CMK (cell line): ENCODE results near the gene TMEM121.
"Not testable (repeated sequence)": the region's sequence is repeated elsewhere in the genome, so short reads cannot be mapped to it uniquely, and the experiment has no call there.

Experiments used
- DNase-seq: peaks from one replicate; pipeline ENCODE4 v3.0.0-alpha.2; 2010; ENCODE audit warnings: low read depth

TMEM121 gene

DNA sequence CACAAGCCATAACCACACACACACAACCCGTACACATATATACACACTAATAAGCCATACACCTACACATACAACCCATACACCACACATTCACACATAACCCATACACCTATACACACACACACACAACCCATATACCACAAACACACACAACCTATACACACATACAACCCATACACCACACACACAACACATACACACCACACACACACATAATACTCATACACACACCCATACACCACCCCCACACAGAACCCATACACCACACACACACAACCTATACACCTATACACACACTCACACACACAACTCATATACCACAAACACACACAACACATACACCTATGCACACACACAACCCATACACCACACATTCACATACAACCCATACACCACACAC lies 44.1 kb downstream of the TMEM121 start:
- no peak for DNase-seq

DNA sequence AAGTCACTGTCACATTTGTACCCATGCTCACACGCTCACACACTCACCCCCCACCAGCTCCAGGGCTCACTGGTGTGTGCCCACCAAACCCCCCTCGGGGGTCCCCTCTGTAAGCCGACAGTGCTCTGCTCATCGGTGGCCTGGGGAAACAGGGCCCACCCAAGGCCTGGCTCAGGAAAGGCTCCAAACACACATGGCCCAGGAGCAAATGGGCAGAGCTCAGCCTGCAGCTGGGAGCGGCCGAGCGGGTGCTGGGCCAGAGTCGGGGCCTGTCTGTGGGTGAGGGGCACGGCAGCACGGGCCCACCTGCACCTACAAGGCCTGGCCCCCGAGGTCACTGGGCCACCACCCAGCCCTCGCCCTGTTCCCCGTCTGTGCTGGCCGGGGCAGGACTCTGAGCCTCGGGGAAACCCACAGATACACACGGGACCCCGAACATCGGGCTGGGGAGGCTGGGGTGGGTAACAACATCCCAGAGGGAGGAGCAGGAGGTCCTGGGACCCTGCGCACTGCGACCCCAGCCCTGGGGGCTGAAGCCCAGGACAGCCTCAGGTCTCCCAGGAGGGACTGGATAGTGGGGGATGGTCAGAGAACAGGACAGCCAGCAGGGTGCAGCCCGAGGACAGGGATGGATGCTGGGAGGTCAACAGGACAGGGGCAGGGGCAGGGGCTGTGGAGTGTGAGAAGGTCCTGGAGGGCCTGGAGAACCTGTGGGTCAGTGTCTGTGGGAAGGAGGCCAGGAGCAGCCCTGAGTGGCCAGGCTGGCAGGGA lies 45.0 kb downstream of the TMEM121 start:
- not testable (repeated sequence) for DNase-seq

DNA sequence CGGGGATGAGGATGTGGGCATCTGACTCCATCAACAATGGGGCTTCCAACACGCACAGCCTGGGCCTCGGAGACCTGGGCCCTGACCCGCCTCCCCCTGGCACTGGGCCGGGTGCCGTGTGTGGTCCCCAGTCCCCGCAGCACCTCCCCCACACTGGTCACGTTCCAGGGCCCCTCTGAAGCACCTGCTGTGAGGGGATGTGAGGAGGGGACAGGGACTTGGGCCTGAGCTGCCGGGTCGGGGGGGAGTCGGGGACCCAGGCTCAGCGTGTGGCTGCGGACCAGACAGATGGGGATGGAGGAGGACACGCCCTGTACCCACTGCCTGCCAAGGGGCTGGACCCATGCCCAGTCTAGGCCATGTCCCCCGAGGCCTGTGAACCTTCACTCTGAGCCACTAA lies 45.7 kb downstream of the TMEM121 start:
- not testable (repeated sequence) for DNase-seq

DNA sequence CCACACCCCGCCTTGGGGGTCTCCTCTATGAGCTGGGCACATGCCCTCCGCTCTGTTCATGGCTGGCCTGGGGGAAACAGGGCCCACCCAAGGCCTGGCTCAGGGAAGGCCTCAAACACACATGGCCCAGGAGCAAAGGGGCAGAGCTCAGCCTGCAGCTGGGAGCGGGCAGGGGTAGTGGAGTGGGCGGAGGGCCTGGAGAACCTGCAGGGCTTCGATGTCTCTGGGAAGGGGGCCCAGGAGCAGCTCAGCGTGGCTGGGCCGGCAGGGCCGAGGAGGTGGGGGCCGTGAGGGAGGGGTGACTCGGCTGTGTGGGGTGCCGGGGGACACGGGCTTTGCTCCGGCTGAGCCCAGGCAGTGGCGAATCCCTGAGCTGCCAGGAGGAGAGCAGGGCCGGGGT lies 47.5 kb downstream of the TMEM121 start:
- DNase-seq, result not testable (repeated sequence)

DNA sequence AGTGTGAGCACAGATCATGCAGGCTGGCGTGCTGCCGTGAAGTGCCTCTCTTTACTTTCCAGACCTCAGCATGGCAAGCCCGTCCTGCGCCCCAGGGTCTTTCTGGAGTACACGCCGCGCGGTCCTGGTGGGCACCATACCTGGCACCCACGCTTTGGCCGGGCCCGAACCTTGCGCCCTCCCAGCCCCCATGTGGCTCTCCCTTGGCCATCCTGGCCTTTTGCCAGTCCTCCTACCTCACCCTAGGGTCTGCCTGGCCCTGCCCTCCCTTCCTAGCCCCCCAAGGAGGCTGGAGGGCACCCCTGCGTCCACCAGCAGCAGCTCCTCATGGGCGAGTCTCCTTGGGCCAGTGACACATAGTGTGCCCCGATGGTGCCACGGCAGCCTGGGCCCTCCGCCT lies 48.0 kb downstream of the TMEM121 start:
- DNase-seq, result not testable (repeated sequence)

DNA sequence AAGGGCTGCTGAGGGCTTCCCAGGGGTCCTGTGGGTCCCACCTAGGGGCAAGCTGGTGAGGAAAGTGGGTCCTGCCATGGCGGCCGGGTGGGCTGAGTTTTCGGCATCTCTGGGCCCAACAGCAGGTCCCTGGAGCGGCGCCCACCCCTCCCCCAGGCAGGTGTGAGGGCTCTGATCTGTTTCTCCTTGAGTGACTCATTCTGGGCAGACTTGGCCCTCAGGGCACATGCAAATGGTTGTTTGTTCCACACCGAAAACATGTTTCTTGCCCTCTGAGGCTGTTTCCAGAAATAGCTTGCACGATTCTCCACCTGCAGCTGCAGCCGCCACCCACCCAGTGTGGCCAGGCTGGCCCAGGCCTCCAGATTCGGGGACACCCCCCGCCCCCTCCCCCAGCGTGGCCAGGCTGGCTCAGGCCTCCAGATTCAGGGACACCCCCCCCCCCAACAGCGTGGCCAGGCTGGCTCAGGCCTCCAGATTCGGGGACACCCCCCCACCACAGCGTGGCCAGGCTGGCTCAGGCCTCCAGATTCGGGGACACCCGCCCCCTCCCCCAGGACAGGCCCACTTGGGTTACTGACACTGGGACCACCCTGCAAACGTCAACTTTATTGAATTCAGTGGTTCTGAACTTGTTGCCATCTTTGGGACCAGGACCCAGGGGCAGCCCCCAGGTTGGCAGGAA lies 48.8 kb downstream of the TMEM121 start:
- not testable (repeated sequence) for DNase-seq

DNA sequence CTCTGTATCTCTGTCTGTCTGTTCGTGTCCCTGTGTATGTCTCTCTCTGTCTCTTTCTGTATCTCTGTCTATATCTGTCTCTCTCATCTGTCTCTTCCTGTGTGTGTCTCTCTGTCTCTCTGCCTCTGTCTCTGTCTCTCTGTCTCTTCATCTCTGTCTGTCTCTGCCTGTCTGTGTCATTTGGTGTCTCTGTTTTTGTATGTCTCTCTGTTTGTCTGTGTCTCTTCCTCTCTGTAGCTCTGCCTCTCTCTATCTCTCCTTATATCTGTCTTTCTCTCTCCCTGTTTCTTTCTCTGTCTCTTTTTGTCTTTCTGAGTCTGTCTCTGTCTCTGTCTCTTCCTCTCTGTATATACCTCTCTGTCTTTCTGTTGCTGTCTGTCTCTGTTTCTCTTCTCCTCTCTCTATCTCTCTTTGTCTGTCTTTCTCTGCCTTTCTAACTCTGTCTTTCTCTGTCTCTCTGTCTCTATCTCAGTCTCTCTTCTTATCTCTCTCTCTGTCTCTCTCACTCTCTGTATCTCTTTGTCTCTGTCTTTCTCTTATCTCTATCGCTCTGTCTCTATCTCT lies 50.2 kb downstream of the TMEM121 start:
- DNase-seq, result no peak

DNA sequence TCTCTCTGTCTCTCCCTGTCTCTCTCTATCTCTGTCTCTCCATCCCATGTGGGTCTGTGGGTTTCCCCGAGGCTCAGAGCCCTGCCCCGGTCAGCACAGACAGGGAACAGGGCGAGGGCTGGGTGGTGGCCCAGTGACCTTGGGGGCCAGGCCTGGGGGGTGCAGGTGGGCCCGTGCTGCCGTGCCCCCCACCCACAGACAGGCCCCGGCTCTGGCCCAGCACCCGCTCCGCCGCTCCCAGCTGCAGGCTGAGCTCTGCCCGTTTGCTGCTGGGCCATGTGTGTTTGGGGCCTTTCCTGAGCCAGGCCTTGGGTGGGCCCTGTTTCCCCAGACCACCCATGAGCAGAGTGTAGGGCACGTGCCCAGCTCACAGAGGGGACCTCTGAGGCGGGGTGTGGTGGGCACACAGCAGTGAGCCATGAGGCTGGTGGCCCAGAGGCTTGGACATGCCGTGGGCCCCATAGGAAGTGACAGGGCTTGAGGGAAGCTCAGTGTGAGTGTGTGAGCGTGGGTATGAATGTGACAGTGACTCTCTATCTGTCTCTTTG lies 51.0 kb downstream of the TMEM121 start:
- no peak for DNase-seq

DNA sequence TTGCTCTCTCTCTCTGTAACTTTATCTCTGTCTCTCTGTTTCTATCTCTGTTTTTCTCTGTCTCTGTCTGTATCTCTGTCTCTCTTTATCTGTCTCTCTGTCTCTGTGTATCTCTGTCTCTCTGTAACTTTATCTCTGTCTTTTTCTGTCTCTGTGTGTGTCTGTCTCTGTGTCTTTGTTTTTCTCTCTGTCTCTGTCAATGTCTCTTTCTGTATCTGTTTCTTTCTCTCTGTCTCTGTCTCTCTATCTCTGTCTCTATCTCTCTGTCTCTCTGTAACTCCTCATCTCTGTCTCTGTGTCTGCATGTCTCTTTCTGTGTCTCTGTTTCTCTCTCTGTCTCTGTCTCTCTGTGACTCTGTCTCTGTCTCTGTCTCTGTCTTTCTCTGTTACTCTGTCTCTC lies 51.7 kb downstream of the TMEM121 start:
- DNase-seq, result no peak

DNA sequence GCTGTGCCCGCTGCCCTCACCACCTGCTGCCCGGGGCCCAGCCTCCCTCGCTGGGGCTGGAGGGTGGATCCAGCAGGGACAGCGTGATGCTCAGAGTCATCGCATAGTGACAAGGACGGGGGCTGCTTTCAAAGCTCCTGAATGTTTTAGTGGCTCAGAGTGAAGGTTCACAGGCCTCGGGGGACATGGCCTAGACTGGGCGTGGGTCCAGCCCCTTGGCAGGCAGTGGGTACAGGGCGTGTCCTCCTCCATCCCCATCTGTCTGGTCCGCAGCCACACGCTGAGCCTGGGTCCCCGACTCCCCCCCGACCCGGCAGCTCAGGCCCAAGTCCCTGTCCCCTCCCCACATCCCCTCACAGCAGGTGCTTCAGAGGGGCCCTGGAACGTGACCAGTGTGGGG lies 52.8 kb downstream of the TMEM121 start:
- not testable (repeated sequence) for DNase-seq
